CD4-positive, alpha-beta T cell treated with Interleukin-1 beta for 1 hour (primary cell): ENCODE results near the gene BCAS4.
"Not testable (repeated sequence)": the region's sequence is repeated elsewhere in the genome, so short reads cannot be mapped to it uniquely, and the experiment has no call there.

Experiments
- DNase-seq, 2 donors: peaks; one replicate each; pipeline ENCODE4 v3.0.0-alpha.2; 2020 to 2022

BCAS4 gene

GRCh38 chr20:50772420-50773185 is 22.3 kb upstream of the BCAS4 start:
- DNase-seq = no peak

- no peak for DNase-seq
Measured at GRCh38 chr20:50774515-50774914, 20.3 kb upstream of the BCAS4 start.

GRCh38 chr20:50776122-50776817 is 18.6 kb upstream of the BCAS4 start:
- DNase-seq = no peak

- no peak for DNase-seq
Measured at GRCh38 chr20:50777373-50777772, 17.5 kb upstream of the BCAS4 start.

GRCh38 chr20:50778994-50779393 is 15.9 kb upstream of the BCAS4 start:
- not testable (repeated sequence) for DNase-seq

GRCh38 chr20:50783390-50783789 is 11.5 kb upstream of the BCAS4 start:
- no peak for DNase-seq

- DNase-seq = no peak
Measured at GRCh38 chr20:50783903-50784302, 11.0 kb upstream of the BCAS4 start.

GRCh38 chr20:50784464-50784863 is 10.4 kb upstream of the BCAS4 start:
- DNase-seq = no peak

GRCh38 chr20:50786703-50787102 is 8.2 kb upstream of the BCAS4 start:
- no peak for DNase-seq

GRCh38 chr20:50787181-50787580 is 7.7 kb upstream of the BCAS4 start:
- DNase-seq = no peak

GRCh38 chr20:50788045-50788991 is 6.5 kb upstream of the BCAS4 start:
- no peak for DNase-seq

GRCh38 chr20:50789968-50790650 is 4.8 kb upstream of the BCAS4 start:
- DNase-seq = no peak

GRCh38 chr20:50790651-50791277 is 4.1 kb upstream of the BCAS4 start:
- DNase-seq = peak; percentile 80 to 81

- DNase-seq = no peak
Measured at GRCh38 chr20:50792708-50793574, 1.9 kb upstream of the BCAS4 start.

- DNase-seq = peak; percentile 49 to 51
Measured at GRCh38 chr20:50793575-50794016, 1.3 kb upstream of the BCAS4 start.

- no peak for DNase-seq
Measured at GRCh38 chr20:50794181-50794845, 548 bp upstream of the BCAS4 start.

- no peak for DNase-seq
Measured at GRCh38 chr20:50797142-50797541, 2.3 kb downstream of the BCAS4 start.

GRCh38 chr20:50798650-50799049 is 3.8 kb downstream of the BCAS4 start:
- DNase-seq = no peak

- no peak for DNase-seq
Measured at GRCh38 chr20:50799176-50799889, 4.5 kb downstream of the BCAS4 start.
